ENCODE data around the gene ACOX3. TPM values are rescaled to one million over a fixed set of nuclear protein-coding genes. Genes with fewer than 3 reads are reported as not detected.
"Not testable (repeated sequence)": the region's sequence is repeated elsewhere in the genome, so short reads cannot be mapped to it uniquely, and the experiment has no call there.

The ACOX3 gene
- total and polyA plus RNA-seq, 9 of the 15 experiments (the other 6 are each of a cell fraction or from before 2014, with no cell fraction given): 0.68 to 7.3 (median 3.7) TPM

GRCh38 chr4:8486643-8487042, 46.1 kb upstream of the ACOX3 start (continued):
- TF ChIP-seq AFF1 (IDR thresholded peaks at IDR 0.05; ENCODE audit: low read depth in 1 of 2, partially characterized antibody in 2 of 2): peak in 1 of 2 experiments; percentile 71
- peak; percentile 52; the same call in 1 of the 2 replicates for TF ChIP-seq ZEB2 (IDR thresholded peaks at IDR 0.05)
- TF ChIP-seq RCOR1 (IDR thresholded peaks at IDR 0.05; ENCODE audit: borderline replicate concordance in 1 of 2, low read depth in 2 of 2, low read length in 2 of 2): peak in 1 of 2 experiments; percentile 48; a peak in 1 of 4 replicates
- TF ChIP-seq HDAC2 (IDR thresholded peaks at IDR 0.05): peak; percentile 66; the same call in 1 of the 2 replicates
- peak; percentile 35 for TF ChIP-seq BRD9 (IDR thresholded peaks at IDR 0.05; ENCODE audit: low read depth, partially characterized antibody)
- 0 out of 2 replicates have a peak, but pooled peaks have one; percentile 47 for TF ChIP-seq LEF1 (IDR thresholded peaks at IDR 0.05)
- TF ChIP-seq ZNF263 (CRISPR knock-in tag; IDR thresholded peaks at IDR 0.05; ENCODE audit: borderline replicate concordance): peak; percentile 93
- TF ChIP-seq ETV1 (tag; conservative IDR thresholded peaks at IDR 0.05; ENCODE audit: low read depth): peak; percentile 61
- TF ChIP-seq FOXK2 (conservative IDR thresholded peaks at IDR 0.05 in 1 of 2, IDR thresholded peaks at IDR 0.05 in 1 of 2; ENCODE audit: low read depth in 2 of 2): 0 out of 4 replicates have a peak, but pooled peaks of 1 of the 2 experiments have one; percentile 3
- 0 out of 2 replicates have a peak, but pooled peaks have one; percentile 34 for TF ChIP-seq ESRRA (IDR thresholded peaks at IDR 0.05; ENCODE audit: borderline replicate concordance, low read depth)
- peak; percentile 74 for TF ChIP-seq SMARCA4 (IDR thresholded peaks at IDR 0.05)
- peak in 1 of 2 experiments; percentile 6; a peak in 1 of 4 replicates for TF ChIP-seq RAD21 (CRISPR knock-in tag; conservative IDR thresholded peaks at IDR 0.05 in 1 of 2, IDR thresholded peaks at IDR 0.05 in 1 of 2)
- TF ChIP-seq ARNT (IDR thresholded peaks at IDR 0.05): 0 out of 4 replicates have a peak, but pooled peaks of 1 of the 2 experiments have one; percentile 49
- not testable (repeated sequence) for TF ChIP-seq NR2C1 (IDR thresholded peaks at IDR 0.05); ATF1 (CRISPR knock-in tag; IDR thresholded peaks at IDR 0.05)
- TF ChIP-seq NR2C1 (tag; IDR thresholded peaks at IDR 0.05): 0 out of 2 replicates have a peak, but pooled peaks have one; percentile 13
- 0 out of 2 replicates have a peak, but pooled peaks have one; percentile 22 for TF ChIP-seq PKNOX1 (IDR thresholded peaks at IDR 0.05)
- peak; percentile 84 for TF ChIP-seq DPF2 (IDR thresholded peaks at IDR 0.05)
- peak; percentile 29; the same call in 1 of the 2 replicates for TF ChIP-seq ATF7 (IDR thresholded peaks at IDR 0.05)
- TF ChIP-seq KDM1A (IDR thresholded peaks at IDR 0.05): peak in 1 of 2 experiments; percentile 63; a peak in 1 of 4 replicates
- 0 out of 2 replicates have a peak, but pooled peaks have one; percentile 12 for TF ChIP-seq ATF1 (tag; IDR thresholded peaks at IDR 0.05)
- TF ChIP-seq SOX6 (IDR thresholded peaks at IDR 0.05): peak; percentile 67
- TF ChIP-seq TRIM24 (IDR thresholded peaks at IDR 0.05): peak in 1 of 2 experiments; percentile 62; a peak in 1 of 4 replicates

Measured in K562 (cell line).